Adrenal gland (tissue), 5 donors: Measurements from ENCODE around the gene TSHZ2.

Source experiments
- POLR2A ChIP-seq, 2 donors: fragments of 450-650 bp; IDR thresholded peaks; one replicate each; pipeline ENCODE4 v1.6.1; 2017; ENCODE audit warnings: antibody characterized with exemption in 2 of 2, mild to moderate bottlenecking in 2 of 2, moderate library complexity in 1 of 2
- TF ChIP-seq, protein P1 (sequence below), 6 experiments: fragments of 450-650 bp in 4 of 6; fragments of 200-600 bp in 2 of 6; sonication (generic) in 1 of 6; IDR thresholded peaks; 1 replicate in 5 of 6; 2 replicates in 1 of 6; pipeline versions ENCODE4 v1.5.1 to v1.8.0; 2016 to 2021; ENCODE audit warnings: antibody characterized with exemption in 6 of 6, mild to moderate bottlenecking in 2 of 6, moderate library complexity in 1 of 6
- donor health status: DM: no; HTN: no; CAD: no.

- TF ChIP-seq, protein P1, sequence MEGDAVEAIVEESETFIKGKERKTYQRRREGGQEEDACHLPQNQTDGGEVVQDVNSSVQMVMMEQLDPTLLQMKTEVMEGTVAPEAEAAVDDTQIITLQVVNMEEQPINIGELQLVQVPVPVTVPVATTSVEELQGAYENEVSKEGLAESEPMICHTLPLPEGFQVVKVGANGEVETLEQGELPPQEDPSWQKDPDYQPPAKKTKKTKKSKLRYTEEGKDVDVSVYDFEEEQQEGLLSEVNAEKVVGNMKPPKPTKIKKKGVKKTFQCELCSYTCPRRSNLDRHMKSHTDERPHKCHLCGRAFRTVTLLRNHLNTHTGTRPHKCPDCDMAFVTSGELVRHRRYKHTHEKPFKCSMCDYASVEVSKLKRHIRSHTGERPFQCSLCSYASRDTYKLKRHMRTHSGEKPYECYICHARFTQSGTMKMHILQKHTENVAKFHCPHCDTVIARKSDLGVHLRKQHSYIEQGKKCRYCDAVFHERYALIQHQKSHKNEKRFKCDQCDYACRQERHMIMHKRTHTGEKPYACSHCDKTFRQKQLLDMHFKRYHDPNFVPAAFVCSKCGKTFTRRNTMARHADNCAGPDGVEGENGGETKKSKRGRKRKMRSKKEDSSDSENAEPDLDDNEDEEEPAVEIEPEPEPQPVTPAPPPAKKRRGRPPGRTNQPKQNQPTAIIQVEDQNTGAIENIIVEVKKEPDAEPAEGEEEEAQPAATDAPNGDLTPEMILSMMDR (IDR thresholded peaks at IDR 0.05): no peak
- no peak for TF ChIP-seq POLR2A (IDR thresholded peaks at IDR 0.05)
Measured at GRCh38 chr20:53376021-53376420, 403.9 kb downstream of the TSHZ2 start.
